Endothelial cell of umbilical vein (primary cell): ENCODE measurements around the gene ARID1B. TPM values are rescaled to one million over a fixed set of nuclear protein-coding genes. Genes with fewer than 3 reads are reported as not detected.
"Not testable (repeated sequence)": the region's sequence is repeated elsewhere in the genome, so short reads cannot be mapped to it uniquely, and the experiment has no call there.

Experiments used
- BruUV-seq: library from RNA; stranded (reverse); fragments of 400-500 nt; replicated peaks from 2 replicates; lab custom pipeline; 2021; lab: Mats Ljungman, UMichigan
- CTCF ChIA-PET: fragments of 300-600, 350-600 bp; sonication (Branson Sonifier 250); formaldehyde crosslinking; loops from one replicate; lab custom pipeline; 2021; ENCODE audit warnings: antibody characterized with exemption, inconsistent platforms; lab: Charles Lee
- POLR2A ChIA-PET: fragments of 300-600, 350-600 bp; sonication (Branson Sonifier 250); formaldehyde crosslinking; loops from one replicate; lab custom pipeline; 2021; ENCODE audit warnings: antibody characterized with exemption, inconsistent platforms; lab: Charles Lee
- DNase-seq: peaks from one replicate; pipeline ENCODE4 v3.0.0-alpha.2; 2011; ENCODE audit warnings: low read depth, low spot score
- FAIRE-seq: peaks from 2 replicates; lab custom pipeline; 2011; peaks lifted over from hg19 to GRCh38; lab: Jason Lieb, UNC
- H2AFZ ChIP-seq: 2 replicates; pipeline ENCODE4 v1.6.0; 2012; ENCODE audit warnings: low read depth, low read length, control low read depth, inconsistent platforms
- H3K27ac ChIP-seq: 2 replicates; pipeline ENCODE4 v1.5.1; 2011; ENCODE audit warnings: low read depth, mild to moderate bottlenecking, control low read depth, low read length, moderate library complexity; ENCODE audit not compliant: insufficient read depth
- H3K27me3 ChIP-seq, 2 experiments: 2 replicates each; pipeline versions ENCODE4 v1.6.0 to v1.6.1; 2011; ENCODE audit warnings: low read length in 2 of 2, mixed read lengths in 1 of 2; ENCODE audit not compliant: control insufficient read depth in 2 of 2, insufficient read depth in 2 of 2
- H3K36me3 ChIP-seq, 2 experiments: 2 replicates in 1 of 2; 3 replicates in 1 of 2; pipeline ENCODE4 v1.5.1; 2011; ENCODE audit warnings: low read length in 2 of 2, mild to moderate bottlenecking in 1 of 2, moderate library complexity in 1 of 2; ENCODE audit not compliant: control insufficient read depth in 2 of 2, insufficient read depth in 2 of 2; ENCODE audit errors: extremely low read depth in 1 of 2
- H3K4me1 ChIP-seq: 3 replicates; pipeline ENCODE4 v1.5.1; 2011; ENCODE audit warnings: mild to moderate bottlenecking, low read length; ENCODE audit not compliant: control insufficient read depth, insufficient read depth; ENCODE audit errors: extremely low read depth
- H3K4me2 ChIP-seq: 2 replicates; pipeline ENCODE4 v1.6.1; 2011; ENCODE audit warnings: low read length, control low read depth, mixed read lengths; ENCODE audit not compliant: insufficient read depth
- H3K4me3 ChIP-seq, 3 experiments: fragments of 200-600 bp in 1 of 3; sonication (generic), shearing (Covaris generic) in 1 of 3; replicated peaks in 1 of 3; 2 replicates each; pipeline ENCODE4 v1.5.1; 2011 to 2016; ENCODE audit warnings: control low read depth in 3 of 3, low read length in 3 of 3, mild to moderate bottlenecking in 2 of 3, inconsistent platforms in 1 of 3, low read depth in 1 of 3, moderate library complexity in 1 of 3; ENCODE audit not compliant: insufficient read depth in 1 of 3
- H3K79me2 ChIP-seq: 2 replicates; pipeline ENCODE4 v1.6.0; 2012; ENCODE audit warnings: low read length, inconsistent platforms; ENCODE audit not compliant: control insufficient read depth, insufficient read depth
- H3K9ac ChIP-seq: replicated peaks from 2 replicates; pipeline ENCODE3; 2011; ENCODE audit warnings: low read length, control low read depth; ENCODE audit not compliant: insufficient read depth; ENCODE audit errors: extremely low read depth
- H3K9me1 ChIP-seq: replicated peaks from 3 replicates; pipeline ENCODE4 v1.6.0; 2011; ENCODE audit warnings: mild to moderate bottlenecking, low read length; ENCODE audit not compliant: control insufficient read depth, insufficient read depth; ENCODE audit errors: extremely low read depth
- H3K9me3 ChIP-seq: replicated peaks from 2 replicates; pipeline ENCODE4 v1.5.1; 2012; ENCODE audit warnings: low read length, inconsistent platforms; ENCODE audit not compliant: control insufficient read depth, insufficient read depth
- H4K20me1 ChIP-seq: replicated peaks from 2 replicates; pipeline ENCODE3; 2011; ENCODE audit warnings: mild to moderate bottlenecking, low read length; ENCODE audit not compliant: control insufficient read depth, insufficient read depth; ENCODE audit errors: extremely low read depth
- FOS ChIP-seq: IDR thresholded peaks from 2 replicates; pipeline ENCODE4 v1.6.1; 2011; ENCODE audit warnings: mild to moderate bottlenecking, low read length, moderate library complexity, borderline replicate concordance; ENCODE audit not compliant: insufficient read depth
- GATA2 ChIP-seq: IDR thresholded peaks from 2 replicates; pipeline ENCODE4 v1.7.0; 2011; ENCODE audit warnings: low read depth, mild to moderate bottlenecking, moderate library complexity, mixed read lengths, low read length; ENCODE audit not compliant: insufficient read length, insufficient read depth
- JUN ChIP-seq: IDR thresholded peaks from 2 replicates; pipeline ENCODE4 v1.6.1; 2011; ENCODE audit warnings: borderline replicate concordance, low read depth; ENCODE audit not compliant: insufficient read length, insufficient read depth
- MYC ChIP-seq: IDR thresholded peaks from one replicate; pipeline ENCODE4 v1.6.1; 2011; ENCODE audit warnings: mild to moderate bottlenecking, low read depth, low read length
- POLR2A ChIP-seq: IDR thresholded peaks from 2 replicates; pipeline ENCODE4 v1.6.1; 2012; ENCODE audit warnings: low read depth, mild to moderate bottlenecking, control low read depth, low read length
- dilution Hi-C: fragments of 300-500 bp; cut with MboI; formaldehyde crosslinking; loops from one replicate; pipeline ENCODE4 v1.15.0; 2019; ENCODE audit warnings: low sequenced_read_pairs; ENCODE audit not compliant: extremely low pct_ligation_motif_present
- intact Hi-C: fragments of 100-400 bp; cut with micrococcal nuclease; formaldehyde crosslinking; loops from one replicate; pipeline ENCODE4 v1.10.0; 2022
- polyA plus RNA-seq, 4 experiments: library from polyadenylated mRNA; depleted of rRNA in 3 of 4; stranded (reverse) in 3 of 4; unstranded in 1 of 4; fragments of >200 nt; gene quantifications; 2 replicates each; pipeline versions ENCODE4 v1.2.1 to v1.2.3, GENCODE V29; 2011 to 2012; ENCODE audit warnings: missing spikeins in 1 of 4
- total RNA-seq: library from RNA; stranded (reverse); gene quantifications from 2 replicates; pipeline ENCODE4 v1.2.3, GENCODE V29; 2021
- TF ChIP-seq, protein P1 (sequence below): IDR thresholded peaks from 2 replicates; pipeline ENCODE4 v1.6.1; 2011; ENCODE audit not compliant: insufficient read depth, insufficient read length

ARID1B gene
- total and polyA plus RNA-seq, 2 donors (not counting 3 experiments of a cell fraction or from before 2014, with no cell fraction given): 21.8 to 89.5 TPM

DNA sequence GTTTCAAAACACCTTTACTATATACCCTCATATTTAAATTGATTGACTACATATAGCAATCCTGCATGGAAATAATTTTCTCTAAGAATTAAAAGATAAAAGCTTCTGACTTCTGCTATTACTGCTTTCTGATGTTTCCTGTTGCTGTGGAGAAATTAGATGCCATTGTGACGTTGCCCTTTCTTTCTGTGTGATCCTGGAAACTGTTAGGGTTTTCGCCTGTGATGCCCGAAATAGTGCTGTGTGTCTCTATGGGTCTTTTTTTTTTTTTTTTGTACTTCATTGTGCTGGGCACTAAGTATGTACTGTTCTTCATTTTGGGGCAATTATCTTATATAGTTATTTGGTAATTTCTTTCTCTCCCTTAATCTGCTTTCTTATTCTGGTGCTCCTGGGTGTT, 205.0 kb downstream of the ARID1B start:
- CTCF ChIA-PET: no interaction called here
- Histone ChIP-seq H3K9me3 (no peaks in the 10 kb centered on the region), H3K9ac (no peak overlapping the region), H3K79me2 (peaks cover 56% of the 10 kb centered on the region), H3K4me1 (no peaks in the 10 kb centered on the region), H3K27ac (no peak overlapping the region), H3K4me2 (no peak overlapping the region), H3K4me3 (no peak overlapping the region), H3K36me3 (no peaks in the 10 kb centered on the region), H3K27me3 (no peaks in the 10 kb centered on the region), H3K9me1 (no peaks in the 10 kb centered on the region), H2AFZ (no peak overlapping the region), H4K20me1 (peaks cover 18% of the 10 kb centered on the region)
- FAIRE-seq: no peak
- TF ChIP-seq MYC (no peak), FOS (no peak), POLR2A (no peak), GATA2 (no peak), JUN (no peak)
- TF ChIP-seq, protein P1, sequence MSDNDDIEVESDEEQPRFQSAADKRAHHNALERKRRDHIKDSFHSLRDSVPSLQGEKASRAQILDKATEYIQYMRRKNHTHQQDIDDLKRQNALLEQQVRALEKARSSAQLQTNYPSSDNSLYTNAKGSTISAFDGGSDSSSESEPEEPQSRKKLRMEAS: no peak
- intact Hi-C loops: no loop called here
- dilution Hi-C loops: no loop called here
- POLR2A ChIA-PET: no interaction called here
- no TSS peak for BruUV-seq
- no peak for DNase-seq

DNA sequence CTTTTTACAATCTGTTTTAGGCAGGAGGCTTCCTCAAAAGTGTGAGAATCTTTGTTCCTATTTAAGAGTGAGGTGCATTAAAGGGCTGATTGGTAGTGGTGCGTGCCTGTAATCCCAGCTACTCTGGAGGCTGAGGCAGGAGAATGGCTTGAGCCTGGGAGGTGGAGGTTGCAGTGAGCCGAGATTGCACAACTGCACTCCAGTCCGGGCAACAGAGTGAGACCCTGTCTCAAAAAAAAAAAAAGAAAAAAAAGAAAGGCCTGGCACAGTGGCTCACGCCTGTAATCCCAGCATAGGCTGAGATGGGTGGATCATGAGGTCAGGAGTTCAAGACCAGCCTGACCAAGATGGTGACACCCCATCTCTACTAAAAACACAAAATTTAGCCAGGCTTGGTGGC, 205.7 kb downstream of the ARID1B start:
- H3K9ac ChIP-seq, BruUV-seq, H3K9me3 ChIP-seq, FAIRE-seq, H3K4me3 ChIP-seq, H3K27ac ChIP-seq, CTCF ChIA-PET, POLR2A ChIA-PET, H3K4me2 ChIP-seq, intact Hi-C loops, H3K27me3 ChIP-seq, DNase-seq, dilution Hi-C loops, H3K4me1 ChIP-seq, H3K36me3 ChIP-seq, H3K9me1 ChIP-seq, H2AFZ ChIP-seq: not testable (repeated sequence)
- peaks cover 18% of the 10 kb centered on the region for H4K20me1 ChIP-seq
- peaks cover 52% of the 10 kb centered on the region for H3K79me2 ChIP-seq
